ENCODE data around the gene MYEOV. TPM values are rescaled to one million over a fixed set of nuclear protein-coding genes. Genes with fewer than 3 reads are reported as not detected.

Gene MYEOV
- total RNA-seq, 1 experiment from 2014 or later, result not detected

- intact Hi-C loops (cut with micrococcal nuclease), result loop anchor here (5.0 kb wide), 1 partner anchor 159 kb away; no protein-coding TSS in a partner anchor
- ChIA-PET CTCF (interaction anchor here (0.6 to 2.2 kb wide), 2 partner anchors 9 to 387 kb away, joined by 3 to 10 read pairs; no protein-coding TSS in a partner anchor), POLR2A (no interaction called here)
- Mint-ChIP-seq H3K9me3 (ENCODE audit: unreplicated experiment) (no peaks in the 10 kb centered on the region), H3K4me1 (ENCODE audit: insufficient read depth, unreplicated experiment) (no peaks in the 10 kb centered on the region), H3K4me3 (ENCODE audit: unreplicated experiment) (no peak overlapping the region), H3K36me3 (ENCODE audit: insufficient read depth, unreplicated experiment) (no peaks in the 10 kb centered on the region), H3K27ac (ENCODE audit: low read depth, unreplicated experiment) (no peak overlapping the region), H3K27me3 (ENCODE audit: insufficient read depth, unreplicated experiment) (no peaks in the 10 kb centered on the region)
- no peak for DNase-seq (ENCODE audit: unreplicated experiment)
- no TSS peak for BruUV-seq (replicated peaks)
- TF ChIP-seq CTCF (IDR thresholded peaks at IDR 0.05; ENCODE audit: unreplicated experiment), result no peak
Observed at GRCh38 chr11:69283446-69283845, 10.5 kb upstream of the MYEOV start.

DNA sequence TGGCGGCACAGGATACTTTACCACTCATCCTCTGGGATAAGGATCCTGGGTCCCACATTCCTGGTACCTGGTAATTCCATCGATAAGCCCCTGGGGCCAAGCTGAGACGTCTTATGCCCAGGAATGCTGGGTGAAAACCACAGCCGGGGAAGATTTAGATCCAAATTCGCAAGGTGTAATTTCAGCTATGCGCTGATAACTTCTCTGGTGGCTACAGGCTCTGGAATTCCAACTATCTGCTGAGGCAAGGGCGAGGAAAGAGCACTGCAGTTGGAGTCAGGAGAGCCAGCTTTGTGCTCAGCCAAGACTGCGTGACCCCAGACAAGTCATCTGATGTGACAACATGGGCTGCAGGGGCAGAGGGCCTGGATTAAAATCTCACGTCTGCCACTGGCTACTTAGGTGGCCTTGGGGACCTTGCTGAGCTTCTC is 9.9 kb upstream of the MYEOV start:
- Mint-ChIP-seq H3K9me3 (ENCODE audit: unreplicated experiment) (no peaks in the 10 kb centered on the region), H3K4me3 (ENCODE audit: unreplicated experiment) (no peak overlapping the region), H3K4me1 (ENCODE audit: insufficient read depth, unreplicated experiment) (no peaks in the 10 kb centered on the region), H3K36me3 (ENCODE audit: insufficient read depth, unreplicated experiment) (no peaks in the 10 kb centered on the region), H3K27me3 (ENCODE audit: insufficient read depth, unreplicated experiment) (no peaks in the 10 kb centered on the region), H3K27ac (ENCODE audit: low read depth, unreplicated experiment) (no peak overlapping the region)
- DNase-seq (ENCODE audit: unreplicated experiment), result no peak
- no peak for TF ChIP-seq CTCF (IDR thresholded peaks at IDR 0.05; ENCODE audit: unreplicated experiment)
- no TSS peak for BruUV-seq (replicated peaks)
- ChIA-PET CTCF (interaction anchor here (0.6 to 2.2 kb wide), 3 partner anchors 9 to 387 kb away, joined by 3 to 10 read pairs (median 3); no protein-coding TSS in a partner anchor), POLR2A (no interaction called here)
- intact Hi-C loops (cut with micrococcal nuclease), result loop anchor here (5.0 kb wide), 1 partner anchor 158 kb away; no protein-coding TSS in a partner anchor

- CTCF ChIA-PET, result interaction anchor here (2.2 kb wide), 1 partner anchor 8 kb away, joined by 10 read pairs; no protein-coding TSS in a partner anchor
- no peaks in the 10 kb centered on the region for H3K36me3 Mint-ChIP-seq (ENCODE audit: insufficient read depth, unreplicated experiment)
- POLR2A ChIA-PET, result no interaction called here
- no TSS peak for BruUV-seq (replicated peaks)
- no peaks in the 10 kb centered on the region for H3K27me3 Mint-ChIP-seq (ENCODE audit: insufficient read depth, unreplicated experiment)
- no peak for DNase-seq (ENCODE audit: unreplicated experiment)
- intact Hi-C loops (cut with micrococcal nuclease), result no loop called here
- no peaks in the 10 kb centered on the region for H3K4me1 Mint-ChIP-seq (ENCODE audit: insufficient read depth, unreplicated experiment)
- no peak for TF ChIP-seq CTCF (IDR thresholded peaks at IDR 0.05; ENCODE audit: unreplicated experiment)
- no peak overlapping the region for H3K4me3 Mint-ChIP-seq (ENCODE audit: unreplicated experiment)
- H3K27ac Mint-ChIP-seq (ENCODE audit: low read depth, unreplicated experiment), result no peak overlapping the region
- no peaks in the 10 kb centered on the region for H3K9me3 Mint-ChIP-seq (ENCODE audit: unreplicated experiment)
Observed at GRCh38 chr11:69285091-69285490, 8.9 kb upstream of the MYEOV start.

DNA sequence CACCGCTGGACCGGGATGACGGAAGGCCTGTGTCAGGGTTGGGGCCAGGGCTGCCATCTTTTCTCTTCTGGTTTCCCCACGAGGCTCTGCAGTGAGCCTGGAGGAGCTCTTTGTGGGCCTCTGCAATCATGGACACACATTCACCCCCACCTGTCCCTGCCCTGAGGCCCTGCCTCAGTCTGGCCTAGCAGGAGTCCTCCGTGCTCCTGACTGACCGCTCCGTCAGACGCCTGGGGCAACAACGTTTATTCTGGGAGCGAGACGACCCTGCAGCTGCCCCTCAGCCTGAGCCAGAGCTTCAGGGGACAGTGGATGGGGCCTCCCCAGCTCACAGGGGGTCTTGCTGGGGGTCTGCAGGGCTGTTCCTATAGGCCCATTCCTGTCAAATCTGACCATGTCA is 8.2 kb upstream of the MYEOV start:
- Mint-ChIP-seq H3K36me3 (ENCODE audit: insufficient read depth, unreplicated experiment) (no peaks in the 10 kb centered on the region), H3K4me1 (ENCODE audit: insufficient read depth, unreplicated experiment) (no peaks in the 10 kb centered on the region), H3K4me3 (ENCODE audit: unreplicated experiment) (no peak overlapping the region), H3K27me3 (ENCODE audit: insufficient read depth, unreplicated experiment) (no peaks in the 10 kb centered on the region), H3K9me3 (ENCODE audit: unreplicated experiment) (no peaks in the 10 kb centered on the region), H3K27ac (ENCODE audit: low read depth, unreplicated experiment) (no peak overlapping the region)
- ChIA-PET CTCF (interaction anchor here (0.5 to 0.6 kb wide), 2 partner anchors 158 to 355 kb away, joined by 3 read pairs; no protein-coding TSS in a partner anchor), POLR2A (no interaction called here)
- intact Hi-C loops (cut with micrococcal nuclease), result no loop called here
- no peak for TF ChIP-seq CTCF (IDR thresholded peaks at IDR 0.05; ENCODE audit: unreplicated experiment)
- DNase-seq (ENCODE audit: unreplicated experiment), result no peak
- BruUV-seq (replicated peaks), result no TSS peak
